Measurements from ENCODE around the gene NT5C1A. TPM values are rescaled to one million over a fixed set of nuclear protein-coding genes. Genes with fewer than 3 reads are reported as not detected.

The NT5C1A gene
- total RNA-seq, 1 experiment from 2014 or later, result not detected

GRCh38 chr1:39635871-39636210 lies 36.1 kb downstream of the NT5C1A start:
- Histone ChIP-seq H3K27ac (ENCODE audit: low read depth, low read length, poor library complexity, severe bottlenecking) (no peak overlapping the region), H3K4me1 (ENCODE audit: insufficient read depth, low read length, poor library complexity, severe bottlenecking) (peaks cover 11% of the 10 kb centered on the region), H3K27me3 (replicated peaks; ENCODE audit: insufficient read depth, low read depth, low read length, poor library complexity) (no peaks in the 10 kb centered on the region), H3K36me3 (ENCODE audit: insufficient read depth, low read length, poor library complexity, severe bottlenecking) (no peaks in the 10 kb centered on the region), H3K9me3 (ENCODE audit: low read depth, low read length, poor library complexity, severe bottlenecking) (no peaks in the 10 kb centered on the region), H3K4me3 (ENCODE audit: low read depth, low read length, poor library complexity, severe bottlenecking) (no peak overlapping the region)
- ChIA-PET CTCF (no interaction called here), POLR2A (ENCODE audit: low non-redundant PET) (no interaction called here)
- DNase-seq (ENCODE audit: low spot score), result no peak
- BruUV-seq (replicated peaks), result no TSS peak
- TF ChIP-seq EZH2 (IDR thresholded peaks at IDR 0.05; ENCODE audit: borderline replicate concordance, low read depth, low read length, poor library complexity, severe bottlenecking) (no peak), CTCF (conservative IDR thresholded peaks at IDR 0.05; ENCODE audit: low read depth, low read length) (no peak)
- intact Hi-C loops (cut with micrococcal nuclease; ENCODE audit: unreplicated experiment), result no loop called here

- ChIA-PET CTCF (interaction anchor here (0.7 kb wide), 1 partner anchor 22 kb away, joined by 3 read pairs; no protein-coding TSS in a partner anchor), POLR2A (ENCODE audit: low non-redundant PET) (no interaction called here)
- intact Hi-C loops (cut with micrococcal nuclease; ENCODE audit: unreplicated experiment), result no loop called here
- Histone ChIP-seq H3K27ac (ENCODE audit: low read depth, low read length, poor library complexity, severe bottlenecking) (no peak overlapping the region), H3K4me1 (ENCODE audit: insufficient read depth, low read length, poor library complexity, severe bottlenecking) (peaks cover 11% of the 10 kb centered on the region), H3K27me3 (replicated peaks; ENCODE audit: insufficient read depth, low read depth, low read length, poor library complexity) (no peaks in the 10 kb centered on the region), H3K4me3 (ENCODE audit: low read depth, low read length, poor library complexity, severe bottlenecking) (no peak overlapping the region), H3K36me3 (ENCODE audit: insufficient read depth, low read length, poor library complexity, severe bottlenecking) (no peaks in the 10 kb centered on the region), H3K9me3 (ENCODE audit: low read depth, low read length, poor library complexity, severe bottlenecking) (no peaks in the 10 kb centered on the region)
- no peak for TF ChIP-seq EZH2 (IDR thresholded peaks at IDR 0.05; ENCODE audit: borderline replicate concordance, low read depth, low read length, poor library complexity, severe bottlenecking)
- TF ChIP-seq CTCF (conservative IDR thresholded peaks at IDR 0.05; ENCODE audit: low read depth, low read length), result no peak
- peak; percentile 55 for DNase-seq (ENCODE audit: low spot score)
- no TSS peak for BruUV-seq (replicated peaks)
Observed at GRCh38 chr1:39635205-39635870, 36.6 kb downstream of the NT5C1A start.

- POLR2A ChIA-PET (ENCODE audit: low non-redundant PET), result no interaction called here
- no peak overlapping the region for H3K4me3 ChIP-seq (ENCODE audit: low read depth, low read length, poor library complexity, severe bottlenecking)
- no peak for TF ChIP-seq CTCF (conservative IDR thresholded peaks at IDR 0.05; ENCODE audit: low read depth, low read length)
- no peak for TF ChIP-seq EZH2 (IDR thresholded peaks at IDR 0.05; ENCODE audit: borderline replicate concordance, low read depth, low read length, poor library complexity, severe bottlenecking)
Observed at GRCh38 chr1:39633422-39633821, 38.5 kb downstream of the NT5C1A start.

More at GRCh38 chr1:39633422-39633821, 38.5 kb downstream of the NT5C1A start:
- intact Hi-C loops (cut with micrococcal nuclease; ENCODE audit: unreplicated experiment), result no loop called here
- no peaks in the 10 kb centered on the region for H3K36me3 ChIP-seq (ENCODE audit: insufficient read depth, low read length, poor library complexity, severe bottlenecking)
- H3K9me3 ChIP-seq (ENCODE audit: low read depth, low read length, poor library complexity, severe bottlenecking), result no peaks in the 10 kb centered on the region
- no peak overlapping the region for H3K27ac ChIP-seq (ENCODE audit: low read depth, low read length, poor library complexity, severe bottlenecking)
- CTCF ChIA-PET, result no interaction called here
- DNase-seq (ENCODE audit: low spot score), result no peak
- BruUV-seq (replicated peaks), result no TSS peak
- peaks cover 11% of the 10 kb centered on the region for H3K4me1 ChIP-seq (ENCODE audit: insufficient read depth, low read length, poor library complexity, severe bottlenecking)
- no peaks in the 10 kb centered on the region for H3K27me3 ChIP-seq (replicated peaks; ENCODE audit: insufficient read depth, low read depth, low read length, poor library complexity)

Measured in A673 (cell line).